GM23338 (cell line): ENCODE results near the gene RFXAP. TPM values are rescaled to one million over a fixed set of nuclear protein-coding genes. Genes with fewer than 3 reads are reported as not detected.

Experiments used
- ATAC-seq: fragments of 200-7000 bp; cut with Tn5 transposase; 3 replicates; pipeline ENCODE4 v1.9.1; 2020
- DNase-seq: peaks from one replicate; pipeline ENCODE4 v3.0.0-alpha.2; 2015; ENCODE audit warnings: low spot score
- H2AFZ ChIP-seq: fragments of 200-600 bp; sonication (generic); 2 replicates; pipeline ENCODE4 v1.8.0; 2016; ENCODE audit warnings: antibody characterized with exemption, mild to moderate bottlenecking, moderate library complexity
- H3F3A ChIP-seq: fragments of 200-600 bp; sonication (generic); replicated peaks from 2 replicates; pipeline ENCODE4 v1.8.0; 2017; ENCODE audit warnings: antibody characterized with exemption, mixed run types, low read depth
- H3K27ac ChIP-seq: fragments of 200-600 bp; sonication (generic); 2 replicates; pipeline ENCODE4 v1.6.1; 2016; ENCODE audit warnings: low read depth
- H3K27me3 ChIP-seq: fragments of 200-600 bp; sonication (generic); 2 replicates; pipeline ENCODE4 v1.8.0; 2016; ENCODE audit warnings: mild to moderate bottlenecking, mixed run types, moderate library complexity; ENCODE audit not compliant: insufficient read depth
- H3K36me3 ChIP-seq: fragments of 200-600 bp; sonication (generic); 2 replicates; pipeline ENCODE4 v1.8.0; 2016; ENCODE audit warnings: mild to moderate bottlenecking; ENCODE audit not compliant: insufficient read depth
- H3K4me1 ChIP-seq: fragments of 200-600 bp; sonication (generic); 2 replicates; pipeline ENCODE4 v1.8.0; 2016; ENCODE audit warnings: mild to moderate bottlenecking, moderate library complexity; ENCODE audit not compliant: insufficient read depth
- H3K4me2 ChIP-seq: fragments of 200-600 bp; sonication (generic); 2 replicates; pipeline ENCODE4 v1.7.1; 2017; ENCODE audit warnings: mixed run types
- H3K4me3 ChIP-seq: fragments of 200-600 bp; sonication (generic); 2 replicates; pipeline ENCODE4 v1.6.1; 2016; ENCODE audit warnings: mixed run types
- H3K79me2 ChIP-seq: fragments of 200-600 bp; sonication (generic); replicated peaks from 2 replicates; pipeline ENCODE4 v1.8.0; 2017; ENCODE audit warnings: mild to moderate bottlenecking; ENCODE audit not compliant: insufficient read depth
- H3K9me2 ChIP-seq: fragments of 200-600 bp; sonication (generic); 2 replicates; pipeline ENCODE4 v1.8.0; 2017; ENCODE audit not compliant: insufficient read depth
- H4K20me1 ChIP-seq: fragments of 200-600 bp; sonication (generic); replicated peaks from 2 replicates; pipeline ENCODE4 v1.8.0; 2017; ENCODE audit warnings: mild to moderate bottlenecking; ENCODE audit not compliant: insufficient read depth
- H3K27ac Mint-ChIP-seq: 2 replicates; pipeline ENCODE4 v1.8.0; 2020; ENCODE audit warnings: inconsistent platforms, mild to moderate bottlenecking, moderate library complexity, mixed read lengths
- H3K27me3 Mint-ChIP-seq: 3 replicates; pipeline ENCODE4 v1.8.0; 2022; ENCODE audit warnings: low read depth, mild to moderate bottlenecking, moderate library complexity, mixed read lengths, inconsistent platforms; ENCODE audit not compliant: insufficient read depth, poor library complexity
- H3K36me3 Mint-ChIP-seq: 3 replicates; pipeline ENCODE4 v1.8.0; 2021; ENCODE audit warnings: low read depth, mild to moderate bottlenecking, inconsistent platforms, moderate library complexity, mixed read lengths
- H3K4me1 Mint-ChIP-seq: 3 replicates; pipeline ENCODE4 v1.8.0; 2020; ENCODE audit warnings: mild to moderate bottlenecking, inconsistent platforms, mixed read lengths
- H3K4me3 Mint-ChIP-seq: 3 replicates; pipeline ENCODE4 v1.8.0; 2021; ENCODE audit warnings: moderate library complexity, mild to moderate bottlenecking, inconsistent platforms, mixed read lengths
- H3K9me3 Mint-ChIP-seq: 3 replicates; pipeline ENCODE4 v1.8.0; 2020; ENCODE audit warnings: moderate library complexity, mild to moderate bottlenecking, inconsistent platforms, mixed read lengths
- CREB1 ChIP-seq: fragments of 250-450 bp; sonication (Bioruptor Pico); IDR thresholded peaks from 2 replicates; pipeline ENCODE4 v1.5.0; 2020; ENCODE audit warnings: low read depth, mild to moderate bottlenecking, moderate library complexity
- EZH2 ChIP-seq: fragments of 200-600 bp; sonication (generic); IDR thresholded peaks from one replicate; pipeline ENCODE4 v1.8.0; 2017; ENCODE audit warnings: antibody characterized with exemption, mild to moderate bottlenecking, low read depth; ENCODE audit not compliant: unreplicated experiment
- EZH2phosphoT487 ChIP-seq: fragments of 200-600 bp; sonication (generic); IDR thresholded peaks from one replicate; pipeline ENCODE4 v1.8.1; 2018; ENCODE audit warnings: antibody characterized with exemption; ENCODE audit not compliant: unreplicated experiment
- JUNB ChIP-seq: IDR thresholded peaks from one replicate; pipeline ENCODE4 v1.6.1; 2016; ENCODE audit warnings: antibody characterized with exemption; ENCODE audit not compliant: unreplicated experiment
- NANOG ChIP-seq: IDR thresholded peaks from 2 replicates; pipeline ENCODE4 v1.6.1; 2016; ENCODE audit warnings: antibody characterized with exemption, borderline replicate concordance
- POLR2AphosphoS5 ChIP-seq: IDR thresholded peaks from 2 replicates; pipeline ENCODE4 v1.6.1; 2016; ENCODE audit warnings: antibody characterized with exemption, low read depth
- STAT1 ChIP-seq: IDR thresholded peaks from one replicate; pipeline ENCODE4 v1.6.1; 2016; ENCODE audit warnings: antibody characterized with exemption; ENCODE audit not compliant: unreplicated experiment
- ZNF114 ChIP-seq: fragments of 250-450 bp; sonication (Bioruptor Pico); IDR thresholded peaks from 2 replicates; pipeline ENCODE4 v1.5.0; 2020; ENCODE audit warnings: mild to moderate bottlenecking, moderate library complexity
- ZNF331 ChIP-seq: fragments of 250-450 bp; sonication (Bioruptor Pico); IDR thresholded peaks from 2 replicates; pipeline ENCODE4 v1.5.0; 2020; ENCODE audit warnings: low read depth, mild to moderate bottlenecking, moderate library complexity
- polyA plus RNA-seq: library from polyadenylated mRNA; unstranded; fragments of >200 nt; fragmentation: Nextera tagmentation; extraction: Ambion mirVana; gene quantifications from 2 replicates; pipeline ENCODE4 v1.2.1, GENCODE V29; 2016
- total RNA-seq: library from RNA; depleted of rRNA; stranded (reverse); fragments of >200 nt; shearing (Covaris generic); gene quantifications from 2 replicates; pipeline ENCODE4 v1.2.3, GENCODE V29; 2014
- TF ChIP-seq, protein P1 (sequence below): IDR thresholded peaks from 2 replicates; pipeline ENCODE4 v1.6.1; 2016; ENCODE audit warnings: antibody characterized with exemption
- TF ChIP-seq, protein P2 (sequence below): IDR thresholded peaks from one replicate; pipeline ENCODE4 v1.6.1; 2018; ENCODE audit warnings: antibody characterized with exemption; ENCODE audit not compliant: unreplicated experiment
- TF ChIP-seq, protein P3 (sequence below), 2 experiments: fragments of 200-600 bp in 1 of 2; sonication (generic) in 1 of 2; conservative IDR thresholded peaks; 2 replicates each; pipeline versions ENCODE4 v1.5.1 to v1.6.1; 2016 to 2017; ENCODE audit warnings: antibody characterized with exemption in 2 of 2, low read depth in 2 of 2, mild to moderate bottlenecking in 2 of 2, moderate library complexity in 1 of 2
- TF ChIP-seq, protein P4 (sequence below): fragments of 250-450 bp; sonication (Bioruptor Pico); IDR thresholded peaks from 2 replicates; pipeline ENCODE4 v1.5.0; 2020; ENCODE audit warnings: mild to moderate bottlenecking, moderate library complexity

Gene RFXAP
- total and polyA plus RNA-seq, 2 experiments from 2014 or later = 6.3 to 8.5 TPM

DNA sequence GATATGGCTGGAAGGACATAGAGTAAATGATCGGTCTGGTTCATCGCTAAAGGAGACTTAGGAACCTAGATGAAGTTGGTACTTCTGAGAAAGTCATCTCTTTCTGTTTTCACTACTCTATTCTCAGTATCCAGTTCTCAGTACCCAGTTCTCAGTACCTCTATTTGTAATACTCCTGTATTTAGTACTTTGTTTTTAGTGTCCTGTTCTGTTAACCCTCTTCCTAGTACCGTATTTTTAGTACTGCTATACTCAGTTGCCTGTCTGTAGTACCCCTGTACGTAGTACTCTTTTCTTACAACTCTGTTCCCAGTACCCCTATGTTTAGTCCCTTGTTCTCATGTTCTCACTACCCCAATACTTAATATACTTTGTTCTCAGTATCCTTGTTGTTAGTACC is 1.2 kb downstream of the RFXAP start:
- Histone ChIP-seq H3F3A (0 out of 2 replicates have a peak, but pooled peaks cover 3% of the 10 kb centered on the region), H3K4me2 (peak overlapping the region; percentile 75), H3K4me3 (peak overlapping the region; percentile 79), H3K4me1 (peaks cover 24% of the 10 kb centered on the region), H3K27me3 (peaks cover 8% of the 10 kb centered on the region; the same call in 1 of the 2 replicates), H2AFZ (no peak overlapping the region), H3K79me2 (peaks cover 46% of the 10 kb centered on the region), H3K9me2 (no peaks in the 10 kb centered on the region), H3K36me3 (no peaks in the 10 kb centered on the region), H4K20me1 (peaks cover 6% of the 10 kb centered on the region; the same call in 1 of the 2 replicates), H3K27ac (no peak overlapping the region)
- peaks cover 3% of the 10 kb centered on the region for H3K27me3 Mint-ChIP-seq
- peak overlapping the region; percentile 86 for H3K4me3 Mint-ChIP-seq
- no peak overlapping the region for H3K27ac Mint-ChIP-seq
- TF ChIP-seq, protein P1, sequence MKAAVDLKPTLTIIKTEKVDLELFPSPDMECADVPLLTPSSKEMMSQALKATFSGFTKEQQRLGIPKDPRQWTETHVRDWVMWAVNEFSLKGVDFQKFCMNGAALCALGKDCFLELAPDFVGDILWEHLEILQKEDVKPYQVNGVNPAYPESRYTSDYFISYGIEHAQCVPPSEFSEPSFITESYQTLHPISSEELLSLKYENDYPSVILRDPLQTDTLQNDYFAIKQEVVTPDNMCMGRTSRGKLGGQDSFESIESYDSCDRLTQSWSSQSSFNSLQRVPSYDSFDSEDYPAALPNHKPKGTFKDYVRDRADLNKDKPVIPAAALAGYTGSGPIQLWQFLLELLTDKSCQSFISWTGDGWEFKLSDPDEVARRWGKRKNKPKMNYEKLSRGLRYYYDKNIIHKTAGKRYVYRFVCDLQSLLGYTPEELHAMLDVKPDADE = no peak
- TF ChIP-seq, protein P2, sequence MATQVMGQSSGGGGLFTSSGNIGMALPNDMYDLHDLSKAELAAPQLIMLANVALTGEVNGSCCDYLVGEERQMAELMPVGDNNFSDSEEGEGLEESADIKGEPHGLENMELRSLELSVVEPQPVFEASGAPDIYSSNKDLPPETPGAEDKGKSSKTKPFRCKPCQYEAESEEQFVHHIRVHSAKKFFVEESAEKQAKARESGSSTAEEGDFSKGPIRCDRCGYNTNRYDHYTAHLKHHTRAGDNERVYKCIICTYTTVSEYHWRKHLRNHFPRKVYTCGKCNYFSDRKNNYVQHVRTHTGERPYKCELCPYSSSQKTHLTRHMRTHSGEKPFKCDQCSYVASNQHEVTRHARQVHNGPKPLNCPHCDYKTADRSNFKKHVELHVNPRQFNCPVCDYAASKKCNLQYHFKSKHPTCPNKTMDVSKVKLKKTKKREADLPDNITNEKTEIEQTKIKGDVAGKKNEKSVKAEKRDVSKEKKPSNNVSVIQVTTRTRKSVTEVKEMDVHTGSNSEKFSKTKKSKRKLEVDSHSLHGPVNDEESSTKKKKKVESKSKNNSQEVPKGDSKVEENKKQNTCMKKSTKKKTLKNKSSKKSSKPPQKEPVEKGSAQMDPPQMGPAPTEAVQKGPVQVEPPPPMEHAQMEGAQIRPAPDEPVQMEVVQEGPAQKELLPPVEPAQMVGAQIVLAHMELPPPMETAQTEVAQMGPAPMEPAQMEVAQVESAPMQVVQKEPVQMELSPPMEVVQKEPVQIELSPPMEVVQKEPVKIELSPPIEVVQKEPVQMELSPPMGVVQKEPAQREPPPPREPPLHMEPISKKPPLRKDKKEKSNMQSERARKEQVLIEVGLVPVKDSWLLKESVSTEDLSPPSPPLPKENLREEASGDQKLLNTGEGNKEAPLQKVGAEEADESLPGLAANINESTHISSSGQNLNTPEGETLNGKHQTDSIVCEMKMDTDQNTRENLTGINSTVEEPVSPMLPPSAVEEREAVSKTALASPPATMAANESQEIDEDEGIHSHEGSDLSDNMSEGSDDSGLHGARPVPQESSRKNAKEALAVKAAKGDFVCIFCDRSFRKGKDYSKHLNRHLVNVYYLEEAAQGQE = no peak
- TF ChIP-seq ZNF114 (CRISPR knock-in tag) = no peak
- TF ChIP-seq, protein P3, sequence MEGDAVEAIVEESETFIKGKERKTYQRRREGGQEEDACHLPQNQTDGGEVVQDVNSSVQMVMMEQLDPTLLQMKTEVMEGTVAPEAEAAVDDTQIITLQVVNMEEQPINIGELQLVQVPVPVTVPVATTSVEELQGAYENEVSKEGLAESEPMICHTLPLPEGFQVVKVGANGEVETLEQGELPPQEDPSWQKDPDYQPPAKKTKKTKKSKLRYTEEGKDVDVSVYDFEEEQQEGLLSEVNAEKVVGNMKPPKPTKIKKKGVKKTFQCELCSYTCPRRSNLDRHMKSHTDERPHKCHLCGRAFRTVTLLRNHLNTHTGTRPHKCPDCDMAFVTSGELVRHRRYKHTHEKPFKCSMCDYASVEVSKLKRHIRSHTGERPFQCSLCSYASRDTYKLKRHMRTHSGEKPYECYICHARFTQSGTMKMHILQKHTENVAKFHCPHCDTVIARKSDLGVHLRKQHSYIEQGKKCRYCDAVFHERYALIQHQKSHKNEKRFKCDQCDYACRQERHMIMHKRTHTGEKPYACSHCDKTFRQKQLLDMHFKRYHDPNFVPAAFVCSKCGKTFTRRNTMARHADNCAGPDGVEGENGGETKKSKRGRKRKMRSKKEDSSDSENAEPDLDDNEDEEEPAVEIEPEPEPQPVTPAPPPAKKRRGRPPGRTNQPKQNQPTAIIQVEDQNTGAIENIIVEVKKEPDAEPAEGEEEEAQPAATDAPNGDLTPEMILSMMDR (conservative IDR thresholded peaks at IDR 0.05; ENCODE audit: low read depth in 2 of 2) = no peak
- TF ChIP-seq STAT1 = no peak
- no peak for TF ChIP-seq JUNB
- no peak for TF ChIP-seq EZH2
- TF ChIP-seq, protein P4, sequence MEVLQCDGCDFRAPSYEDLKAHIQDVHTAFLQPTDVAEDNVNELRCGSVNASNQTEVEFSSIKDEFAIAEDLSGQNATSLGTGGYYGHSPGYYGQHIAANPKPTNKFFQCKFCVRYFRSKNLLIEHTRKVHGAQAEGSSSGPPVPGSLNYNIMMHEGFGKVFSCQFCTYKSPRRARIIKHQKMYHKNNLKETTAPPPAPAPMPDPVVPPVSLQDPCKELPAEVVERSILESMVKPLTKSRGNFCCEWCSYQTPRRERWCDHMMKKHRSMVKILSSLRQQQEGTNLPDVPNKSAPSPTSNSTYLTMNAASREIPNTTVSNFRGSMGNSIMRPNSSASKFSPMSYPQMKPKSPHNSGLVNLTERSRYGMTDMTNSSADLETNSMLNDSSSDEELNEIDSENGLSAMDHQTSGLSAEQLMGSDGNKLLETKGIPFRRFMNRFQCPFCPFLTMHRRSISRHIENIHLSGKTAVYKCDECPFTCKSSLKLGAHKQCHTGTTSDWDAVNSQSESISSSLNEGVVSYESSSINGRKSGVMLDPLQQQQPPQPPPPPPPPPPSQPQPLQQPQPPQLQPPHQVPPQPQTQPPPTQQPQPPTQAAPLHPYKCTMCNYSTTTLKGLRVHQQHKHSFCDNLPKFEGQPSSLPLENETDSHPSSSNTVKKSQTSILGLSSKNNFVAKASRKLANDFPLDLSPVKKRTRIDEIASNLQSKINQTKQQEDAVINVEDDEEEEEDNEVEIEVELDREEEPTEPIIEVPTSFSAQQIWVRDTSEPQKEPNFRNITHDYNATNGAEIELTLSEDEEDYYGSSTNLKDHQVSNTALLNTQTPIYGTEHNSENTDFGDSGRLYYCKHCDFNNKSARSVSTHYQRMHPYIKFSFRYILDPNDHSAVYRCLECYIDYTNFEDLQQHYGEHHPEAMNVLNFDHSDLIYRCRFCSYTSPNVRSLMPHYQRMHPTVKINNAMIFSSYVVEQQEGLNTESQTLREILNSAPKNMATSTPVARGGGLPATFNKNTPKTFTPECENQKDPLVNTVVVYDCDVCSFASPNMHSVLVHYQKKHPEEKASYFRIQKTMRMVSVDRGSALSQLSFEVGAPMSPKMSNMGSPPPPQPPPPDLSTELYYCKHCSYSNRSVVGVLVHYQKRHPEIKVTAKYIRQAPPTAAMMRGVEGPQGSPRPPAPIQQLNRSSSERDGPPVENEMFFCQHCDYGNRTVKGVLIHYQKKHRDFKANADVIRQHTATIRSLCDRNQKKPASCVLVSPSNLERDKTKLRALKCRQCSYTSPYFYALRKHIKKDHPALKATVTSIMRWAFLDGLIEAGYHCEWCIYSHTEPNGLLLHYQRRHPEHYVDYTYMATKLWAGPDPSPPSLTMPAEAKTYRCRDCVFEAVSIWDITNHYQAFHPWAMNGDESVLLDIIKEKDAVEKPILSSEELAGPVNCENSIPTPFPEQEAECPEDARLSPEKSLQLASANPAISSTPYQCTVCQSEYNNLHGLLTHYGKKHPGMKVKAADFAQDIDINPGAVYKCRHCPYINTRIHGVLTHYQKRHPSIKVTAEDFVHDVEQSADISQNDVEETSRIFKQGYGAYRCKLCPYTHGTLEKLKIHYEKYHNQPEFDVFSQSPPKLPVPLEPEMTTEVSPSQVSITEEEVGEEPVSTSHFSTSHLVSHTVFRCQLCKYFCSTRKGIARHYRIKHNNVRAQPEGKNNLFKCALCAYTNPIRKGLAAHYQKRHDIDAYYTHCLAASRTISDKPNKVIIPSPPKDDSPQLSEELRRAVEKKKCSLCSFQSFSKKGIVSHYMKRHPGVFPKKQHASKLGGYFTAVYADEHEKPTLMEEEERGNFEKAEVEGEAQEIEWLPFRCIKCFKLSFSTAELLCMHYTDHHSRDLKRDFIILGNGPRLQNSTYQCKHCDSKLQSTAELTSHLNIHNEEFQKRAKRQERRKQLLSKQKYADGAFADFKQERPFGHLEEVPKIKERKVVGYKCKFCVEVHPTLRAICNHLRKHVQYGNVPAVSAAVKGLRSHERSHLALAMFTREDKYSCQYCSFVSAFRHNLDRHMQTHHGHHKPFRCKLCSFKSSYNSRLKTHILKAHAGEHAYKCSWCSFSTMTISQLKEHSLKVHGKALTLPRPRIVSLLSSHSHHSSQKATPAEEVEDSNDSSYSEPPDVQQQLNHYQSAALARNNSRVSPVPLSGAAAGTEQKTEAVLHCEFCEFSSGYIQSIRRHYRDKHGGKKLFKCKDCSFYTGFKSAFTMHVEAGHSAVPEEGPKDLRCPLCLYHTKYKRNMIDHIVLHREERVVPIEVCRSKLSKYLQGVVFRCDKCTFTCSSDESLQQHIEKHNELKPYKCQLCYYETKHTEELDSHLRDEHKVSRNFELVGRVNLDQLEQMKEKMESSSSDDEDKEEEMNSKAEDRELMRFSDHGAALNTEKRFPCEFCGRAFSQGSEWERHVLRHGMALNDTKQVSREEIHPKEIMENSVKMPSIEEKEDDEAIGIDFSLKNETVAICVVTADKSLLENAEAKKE = no peak
- TF ChIP-seq POLR2AphosphoS5 = no peak
- no peak for TF ChIP-seq ZNF331 (CRISPR knock-in tag)
- no peak for TF ChIP-seq EZH2phosphoT487
- no peak for TF ChIP-seq CREB1 (CRISPR knock-in tag)
- no peak for TF ChIP-seq NANOG
- H3K36me3 Mint-ChIP-seq = no peaks in the 10 kb centered on the region
- peaks cover 35% of the 10 kb centered on the region for H3K4me1 Mint-ChIP-seq
- DNase-seq = no peak
- ATAC-seq = no peak
- H3K9me3 Mint-ChIP-seq = no peaks in the 10 kb centered on the region
